Stomach (tissue), 9 donors: ENCODE results near the gene AMPD2. TPM values are rescaled to one million over a fixed set of nuclear protein-coding genes. Genes with fewer than 3 reads are reported as not detected.

Source experiments
- DNase-seq, 2 donors: peaks; one replicate each; pipeline versions ENCODE4 v3.0.0 to v3.0.0-alpha.2; 2013 to 2019
- H3K27ac ChIP-seq, 5 donors: fragments of 200-600 bp in 4 of 5; sonication (generic) in 4 of 5; one replicate each; pipeline ENCODE4 v1.5.1; 2013 to 2019; ENCODE audit warnings: mild to moderate bottlenecking in 1 of 5, moderate library complexity in 1 of 5
- H3K27me3 ChIP-seq, 3 donors: fragments of 200-600 bp; sonication (generic); one replicate each; pipeline ENCODE4 v1.5.1; 2017 to 2019; ENCODE audit warnings: mixed run types in 1 of 3
- H3K36me3 ChIP-seq, 4 donors: fragments of 200-600 bp; sonication (generic); 1 replicate in 3 of 4; 2 replicates in 1 of 4; pipeline ENCODE4 v1.5.1; 2016 to 2019
- H3K4me1 ChIP-seq, 4 donors: fragments of 200-600 bp; sonication (generic); one replicate each; pipeline ENCODE4 v1.5.1; 2016 to 2019
- H3K4me3 ChIP-seq, 4 donors: fragments of 200-600 bp; sonication (generic) in 3 of 4; one replicate each; pipeline ENCODE4 v1.5.1; 2016 to 2019; ENCODE audit warnings: mild to moderate bottlenecking in 1 of 4
- H3K9me3 ChIP-seq, 4 donors: fragments of 200-600 bp; sonication (generic); one replicate each; pipeline ENCODE4 v1.5.1; 2016 to 2019
- CTCF ChIP-seq, 7 experiments: fragments of 450-650 bp in 4 of 7; fragments of 200-600 bp in 3 of 7; sonication (generic) in 3 of 7; IDR thresholded peaks; one replicate each; pipeline ENCODE4 v1.5.1; 2016 to 2019; ENCODE audit warnings: antibody characterized with exemption in 7 of 7, control low read depth in 2 of 7, mild to moderate bottlenecking in 1 of 7
- EP300 ChIP-seq: sonication (generic); formaldehyde crosslinking; IDR thresholded peaks from one replicate; pipeline ENCODE4 v1.6.1; 2017; ENCODE audit warnings: antibody characterized with exemption
- POLR2A ChIP-seq, 4 donors: fragments of 450-650 bp; IDR thresholded peaks; one replicate each; pipeline ENCODE4 v1.6.1; 2016; ENCODE audit warnings: antibody characterized with exemption in 4 of 4, control low read depth in 2 of 4, mild to moderate bottlenecking in 1 of 4, moderate library complexity in 1 of 4
- POLR2AphosphoS5 ChIP-seq, 3 donors: sonication (generic); formaldehyde crosslinking; IDR thresholded peaks; one replicate each; pipeline ENCODE4 v1.6.1; 2016; ENCODE audit warnings: antibody characterized with exemption in 3 of 3
- WGBS, 5 donors: extraction: QIAGEN DNeasy Blood & Tissue Kit in 3 of 5; methylation state at CpG; one replicate each; pipeline versions ENCODE4 v1.1.5 to v1.1.7; 2013 to 2018; 5-methylcytosine and 5-hydroxymethylcytosine counted together
- intact Hi-C: fragments of 100-400 bp; cut with DNase I; formaldehyde crosslinking; loops from one replicate; pipeline ENCODE4 v1.15.1; 2023; ENCODE audit warnings: low total_unique reads
- polyA plus RNA-seq, 3 donors: library from polyadenylated mRNA; stranded (reverse); fragments of 200-250 nt; gene quantifications; one replicate each; pipeline ENCODE4 v1.2.3, GENCODE V29; 2013
- total RNA-seq, 5 donors: library from RNA; depleted of rRNA; stranded (reverse); fragments of >200 nt; gene quantifications; one replicate each; pipeline versions ENCODE4 v1.1.0 to v1.2.3, GENCODE V29; 2014 to 2016
- donor health status: healthy with polysubstance abuse.
- donor health status: Bipolar disorder and iron deficiency.
- donor health status: healthy.

Gene AMPD2
- total and polyA plus RNA-seq, 8 donors = 16.1 to 364 (median 72.0) TPM

DNA sequence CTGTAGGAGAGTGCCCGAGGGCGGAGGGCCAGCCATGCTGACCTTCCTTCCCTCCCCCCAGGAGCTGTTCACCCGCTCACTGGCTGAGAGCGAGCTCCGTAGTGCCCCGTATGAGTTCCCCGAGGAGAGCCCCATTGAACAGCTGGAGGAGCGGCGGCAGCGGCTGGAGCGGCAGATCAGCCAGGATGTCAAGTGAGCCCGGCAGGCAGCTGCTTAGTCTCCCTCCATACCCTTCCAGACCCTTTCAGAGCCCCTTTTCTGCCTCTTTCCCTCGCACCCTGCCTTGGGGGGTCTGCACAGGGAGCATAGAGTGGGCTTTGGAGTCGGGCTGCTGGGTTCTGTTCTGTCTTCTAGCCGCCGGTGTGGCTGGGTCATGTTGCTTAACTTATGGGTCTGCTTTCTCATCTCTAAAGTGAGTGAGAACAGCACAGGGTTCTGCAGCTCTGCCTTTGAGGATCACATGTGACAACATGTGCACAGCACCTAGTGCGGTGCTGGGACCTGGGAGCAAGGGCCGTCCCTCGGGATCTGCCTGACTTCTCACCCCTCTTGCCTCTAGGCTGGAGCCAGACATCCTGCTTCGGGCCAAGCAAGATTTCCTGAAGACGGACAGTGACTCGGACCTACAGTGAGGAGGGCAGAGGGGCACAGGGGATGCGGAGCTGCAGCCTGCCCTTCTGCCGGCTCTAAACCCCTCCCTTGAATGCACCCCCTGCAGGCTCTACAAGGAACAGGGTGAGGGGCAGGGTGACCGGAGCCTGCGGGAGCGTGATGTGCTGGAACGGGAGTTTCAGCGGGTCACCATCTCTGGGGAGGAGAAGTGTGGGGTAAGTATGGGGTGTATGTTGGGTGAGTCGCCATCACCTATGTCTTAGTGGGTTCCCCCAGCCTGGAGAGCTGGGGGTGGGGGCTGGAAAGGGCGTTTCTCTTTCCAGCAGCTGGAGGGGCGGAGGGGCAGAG, 6.2 kb downstream of the AMPD2 start:
- H3K9me3 ChIP-seq = no peaks in the 10 kb centered on the region
- no peak overlapping the region for H3K4me3 ChIP-seq
- WGBS, 5 donors = 76 to 87% (median 84%) methylated on average over 20 to 32 of the region's 32 CpGs
- TF ChIP-seq CTCF (IDR thresholded peaks at IDR 0.05) = no peak
- TF ChIP-seq EP300 = no peak
- no peak for TF ChIP-seq POLR2AphosphoS5 (IDR thresholded peaks at IDR 0.05)
- TF ChIP-seq POLR2A (IDR thresholded peaks at IDR 0.05) = no peak
- peaks cover 27 to 53% (median 43%) of the 10 kb centered on the region in 4 donors for H3K4me1 ChIP-seq
- H3K27me3 ChIP-seq = no peaks in the 10 kb centered on the region
- peaks cover 49 to 60% (median 51%) of the 10 kb centered on the region in 4 donors for H3K36me3 ChIP-seq
- DNase-seq = peak in 1 of 2 donors; percentile 54
- intact Hi-C loops = no loop called here
- peak overlapping the region in 3 of 5 donors; percentile 26 to 35 (median 32) for H3K27ac ChIP-seq

DNA sequence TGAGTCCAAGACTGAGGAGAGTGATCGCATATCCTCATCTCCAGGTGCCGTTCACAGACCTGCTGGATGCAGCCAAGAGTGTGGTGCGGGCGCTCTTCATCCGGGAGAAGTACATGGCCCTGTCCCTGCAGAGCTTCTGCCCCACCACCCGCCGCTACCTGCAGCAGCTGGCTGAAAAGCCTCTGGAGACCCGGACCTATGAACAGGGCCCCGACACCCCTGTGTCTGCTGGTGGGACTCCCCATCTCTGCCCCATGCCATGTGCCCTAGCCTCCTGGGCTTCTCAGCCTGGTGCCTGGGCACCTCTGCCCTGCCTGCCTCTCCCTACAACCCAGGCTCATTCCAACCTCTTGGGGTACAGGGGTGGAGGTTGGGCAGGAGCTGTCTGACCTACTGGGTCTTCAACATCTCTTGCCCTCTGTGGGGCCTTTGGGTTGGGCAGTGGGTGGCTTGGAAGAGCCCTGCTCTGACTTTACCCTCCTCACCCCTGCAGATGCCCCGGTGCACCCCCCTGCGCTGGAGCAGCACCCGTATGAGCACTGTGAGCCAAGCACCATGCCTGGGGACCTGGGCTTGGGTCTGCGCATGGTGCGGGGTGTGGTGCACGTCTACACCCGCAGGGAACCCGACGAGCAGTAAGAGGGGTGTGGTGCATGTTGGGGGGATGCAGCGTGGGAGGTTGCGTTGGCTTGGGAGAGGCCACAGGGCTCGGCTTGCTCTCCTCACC, 7.2 kb downstream of the AMPD2 start:
- Histone ChIP-seq H3K4me1 (peaks cover 21 to 50% (median 38%) of the 10 kb centered on the region in 4 donors), H3K9me3 (no peaks in the 10 kb centered on the region), H3K27ac (peak overlapping the region in 1 of 5 donors; percentile 32), H3K4me3 (no peak overlapping the region), H3K36me3 (peaks cover 55 to 70% (median 60%) of the 10 kb centered on the region in 4 donors), H3K27me3 (no peaks in the 10 kb centered on the region)
- intact Hi-C loops = no loop called here
- WGBS, 5 donors = 94 to 98% (median 94%) methylated on average over 13 to 21 of the region's 21 CpGs
- TF ChIP-seq POLR2A (IDR thresholded peaks at IDR 0.05) (no peak), POLR2AphosphoS5 (IDR thresholded peaks at IDR 0.05) (no peak), EP300 (no peak), CTCF (IDR thresholded peaks at IDR 0.05) (no peak)
- no peak for DNase-seq

DNA sequence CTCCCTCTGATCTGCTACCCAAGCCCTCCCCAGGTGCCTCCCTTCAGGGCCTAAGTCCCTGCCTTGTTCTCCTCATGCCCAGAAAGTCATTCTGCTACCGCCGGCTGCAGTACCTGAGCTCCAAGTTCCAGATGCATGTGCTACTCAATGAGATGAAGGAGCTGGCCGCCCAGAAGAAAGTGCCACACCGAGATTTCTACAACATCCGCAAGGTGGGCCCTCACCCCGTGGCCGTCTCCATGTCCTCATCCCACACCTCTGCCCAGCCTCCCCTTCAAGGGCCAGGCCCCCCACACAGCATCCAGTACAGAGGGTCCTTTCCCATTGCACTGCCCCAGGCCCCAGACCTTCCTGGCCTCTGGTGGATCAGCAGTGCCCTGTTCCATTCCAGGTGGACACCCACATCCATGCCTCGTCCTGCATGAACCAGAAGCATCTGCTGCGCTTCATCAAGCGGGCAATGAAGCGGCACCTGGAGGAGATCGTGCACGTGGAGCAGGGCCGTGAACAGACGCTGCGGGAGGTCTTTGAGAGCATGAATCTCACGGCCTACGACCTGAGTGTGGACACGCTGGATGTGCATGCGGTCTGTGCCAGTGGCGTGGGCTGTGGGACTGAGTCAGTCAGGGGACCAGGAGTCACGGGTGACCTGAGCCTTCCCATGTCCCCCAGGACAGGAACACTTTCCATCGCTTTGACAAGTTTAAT, 8.2 kb downstream of the AMPD2 start:
- Histone ChIP-seq H3K4me3 (no peak overlapping the region), H3K36me3 (peaks cover 55 to 75% (median 61%) of the 10 kb centered on the region in 4 donors), H3K27ac (no peak overlapping the region), H3K27me3 (no peaks in the 10 kb centered on the region), H3K9me3 (no peaks in the 10 kb centered on the region), H3K4me1 (peaks cover 15 to 49% (median 33%) of the 10 kb centered on the region in 4 donors)
- TF ChIP-seq EP300 = no peak
- no peak for TF ChIP-seq CTCF (IDR thresholded peaks at IDR 0.05)
- no peak for TF ChIP-seq POLR2AphosphoS5 (IDR thresholded peaks at IDR 0.05)
- no peak for TF ChIP-seq POLR2A (IDR thresholded peaks at IDR 0.05)
- DNase-seq = no peak
- WGBS, 5 donors = 92 to 95% (median 94%) methylated on average over 14 to 23 of the region's 23 CpGs
- intact Hi-C loops = no loop called here
